Astrocyte (in vitro differentiated cells and primary cell): Measurements from ENCODE around the gene GAS6. TPM values are rescaled to one million over a fixed set of nuclear protein-coding genes. Genes with fewer than 3 reads are reported as not detected.

Experiments
- DNase-seq: peaks from one replicate; pipeline ENCODE4 v3.0.0-alpha.2; 2010; ENCODE audit warnings: low read depth
- FAIRE-seq: peaks from 2 replicates; lab custom pipeline; 2011; peaks lifted over from hg19 to GRCh38; lab: Jason Lieb, UNC
- H2AFZ ChIP-seq: 2 replicates; pipeline ENCODE4 v1.6.0; 2012; ENCODE audit warnings: low read depth, low read length, inconsistent platforms
- H3K27ac ChIP-seq: 2 replicates; pipeline ENCODE4 v1.5.1; 2011; ENCODE audit warnings: low read depth, low read length, inconsistent platforms
- H3K27me3 ChIP-seq: 2 replicates; pipeline ENCODE4 v1.6.0; 2011; ENCODE audit warnings: low read length, inconsistent platforms; ENCODE audit not compliant: insufficient read depth
- H3K36me3 ChIP-seq: 2 replicates; pipeline ENCODE4 v1.5.1; 2011; ENCODE audit warnings: low read length, inconsistent platforms; ENCODE audit not compliant: insufficient read depth
- H3K4me1 ChIP-seq: 2 replicates; pipeline ENCODE4 v1.5.1; 2011; ENCODE audit warnings: low read length, inconsistent platforms; ENCODE audit not compliant: insufficient read depth
- H3K4me2 ChIP-seq: 2 replicates; pipeline ENCODE4 v1.6.0; 2012; ENCODE audit warnings: low read length, inconsistent platforms
- H3K4me3 ChIP-seq: 2 replicates; pipeline ENCODE4 v1.5.1; 2011; ENCODE audit warnings: low read depth, mild to moderate bottlenecking, low read length, inconsistent platforms; ENCODE audit not compliant: insufficient read depth
- H3K79me2 ChIP-seq: 2 replicates; pipeline ENCODE4 v1.6.0; 2012; ENCODE audit warnings: mild to moderate bottlenecking, low read length, inconsistent platforms; ENCODE audit not compliant: insufficient read depth
- H3K9ac ChIP-seq: 2 replicates; pipeline ENCODE4 v1.6.0; 2012; ENCODE audit warnings: mild to moderate bottlenecking, low read length, inconsistent platforms
- H3K9me3 ChIP-seq: 2 replicates; pipeline ENCODE4 v1.5.1; 2012; ENCODE audit warnings: low read depth, mild to moderate bottlenecking, low read length, inconsistent platforms; ENCODE audit not compliant: insufficient read depth
- H4K20me1 ChIP-seq: 2 replicates; pipeline ENCODE4 v1.6.0; 2012; ENCODE audit warnings: low read length, inconsistent platforms; ENCODE audit not compliant: insufficient read depth
- H3K27ac Mint-ChIP-seq: one replicate; pipeline ENCODE4 v1.8.0; 2021; ENCODE audit warnings: mild to moderate bottlenecking, mixed read lengths; ENCODE audit not compliant: unreplicated experiment
- H3K27me3 Mint-ChIP-seq: one replicate; pipeline ENCODE4 v1.8.0; 2021; ENCODE audit warnings: low read depth, mixed read lengths; ENCODE audit not compliant: unreplicated experiment
- H3K36me3 Mint-ChIP-seq: one replicate; pipeline ENCODE4 v1.8.0; 2021; ENCODE audit warnings: low read depth, mixed read lengths; ENCODE audit not compliant: unreplicated experiment
- H3K4me1 Mint-ChIP-seq: one replicate; pipeline ENCODE4 v1.8.0; 2021; ENCODE audit warnings: low read depth, mixed read lengths; ENCODE audit not compliant: unreplicated experiment
- H3K4me3 Mint-ChIP-seq: one replicate; pipeline ENCODE4 v1.8.0; 2021; ENCODE audit warnings: mild to moderate bottlenecking, moderate library complexity, mixed read lengths; ENCODE audit not compliant: unreplicated experiment
- H3K9me3 Mint-ChIP-seq: one replicate; pipeline ENCODE4 v1.8.0; 2021; ENCODE audit warnings: mild to moderate bottlenecking, mixed read lengths; ENCODE audit not compliant: unreplicated experiment
- EZH2 ChIP-seq: IDR thresholded peaks from 2 replicates; pipeline ENCODE4 v1.6.1; 2012; ENCODE audit warnings: mild to moderate bottlenecking, low read length, inconsistent platforms; ENCODE audit not compliant: insufficient read depth
- total RNA-seq: library from RNA; stranded (reverse); gene quantifications from 2 replicates; pipeline ENCODE4 v1.2.1, GENCODE V29; 2021
- TF ChIP-seq, protein P1 (sequence below): IDR thresholded peaks from 2 replicates; pipeline ENCODE4 v1.5.1; 2011; ENCODE audit warnings: low read depth, mild to moderate bottlenecking, inconsistent platforms, low read length, moderate library complexity; ENCODE audit not compliant: insufficient read depth

The GAS6 gene
- total RNA-seq, 1 donor from 2014 or later, result 287 TPM

DNA sequence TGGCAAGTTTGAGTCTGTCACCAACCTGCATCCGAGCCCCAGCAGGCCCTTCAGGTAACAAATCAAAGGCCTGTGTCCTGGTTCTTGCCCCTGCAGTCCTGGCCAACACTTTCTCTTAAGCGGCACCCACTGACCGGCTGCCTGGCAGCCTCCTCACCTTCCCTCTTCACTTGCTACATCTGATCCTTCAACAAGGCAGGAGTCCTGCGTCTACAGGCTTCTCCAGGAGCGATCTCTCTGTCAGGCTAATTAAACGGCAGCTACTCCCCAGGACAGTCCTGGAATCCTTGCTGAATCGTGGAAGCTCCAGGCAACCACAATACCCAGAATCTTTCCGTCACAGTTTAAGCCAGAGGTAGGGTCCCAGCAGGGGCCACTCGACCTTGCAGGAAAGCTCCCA is 41.1 kb upstream of the GAS6 start:
- Histone ChIP-seq H4K20me1 (no peaks in the 10 kb centered on the region), H3K27me3 (no peaks in the 10 kb centered on the region), H3K4me1 (peaks cover 35% of the 10 kb centered on the region), H2AFZ (no peak overlapping the region), H3K4me3 (no peak overlapping the region), H3K79me2 (no peaks in the 10 kb centered on the region), H3K36me3 (no peaks in the 10 kb centered on the region), H3K27ac (no peak overlapping the region), H3K9me3 (no peaks in the 10 kb centered on the region), H3K4me2 (no peak overlapping the region), H3K9ac (no peak overlapping the region)
- Mint-ChIP-seq H3K27ac (no peak overlapping the region), H3K36me3 (peaks cover 2% of the 10 kb centered on the region), H3K27me3 (no peaks in the 10 kb centered on the region), H3K4me1 (peaks cover 55% of the 10 kb centered on the region), H3K9me3 (no peaks in the 10 kb centered on the region), H3K4me3 (no peak overlapping the region)
- FAIRE-seq, result no peak
- DNase-seq, result no peak
- TF ChIP-seq, protein P1, sequence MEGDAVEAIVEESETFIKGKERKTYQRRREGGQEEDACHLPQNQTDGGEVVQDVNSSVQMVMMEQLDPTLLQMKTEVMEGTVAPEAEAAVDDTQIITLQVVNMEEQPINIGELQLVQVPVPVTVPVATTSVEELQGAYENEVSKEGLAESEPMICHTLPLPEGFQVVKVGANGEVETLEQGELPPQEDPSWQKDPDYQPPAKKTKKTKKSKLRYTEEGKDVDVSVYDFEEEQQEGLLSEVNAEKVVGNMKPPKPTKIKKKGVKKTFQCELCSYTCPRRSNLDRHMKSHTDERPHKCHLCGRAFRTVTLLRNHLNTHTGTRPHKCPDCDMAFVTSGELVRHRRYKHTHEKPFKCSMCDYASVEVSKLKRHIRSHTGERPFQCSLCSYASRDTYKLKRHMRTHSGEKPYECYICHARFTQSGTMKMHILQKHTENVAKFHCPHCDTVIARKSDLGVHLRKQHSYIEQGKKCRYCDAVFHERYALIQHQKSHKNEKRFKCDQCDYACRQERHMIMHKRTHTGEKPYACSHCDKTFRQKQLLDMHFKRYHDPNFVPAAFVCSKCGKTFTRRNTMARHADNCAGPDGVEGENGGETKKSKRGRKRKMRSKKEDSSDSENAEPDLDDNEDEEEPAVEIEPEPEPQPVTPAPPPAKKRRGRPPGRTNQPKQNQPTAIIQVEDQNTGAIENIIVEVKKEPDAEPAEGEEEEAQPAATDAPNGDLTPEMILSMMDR, result no peak
- no peak for TF ChIP-seq EZH2

DNA sequence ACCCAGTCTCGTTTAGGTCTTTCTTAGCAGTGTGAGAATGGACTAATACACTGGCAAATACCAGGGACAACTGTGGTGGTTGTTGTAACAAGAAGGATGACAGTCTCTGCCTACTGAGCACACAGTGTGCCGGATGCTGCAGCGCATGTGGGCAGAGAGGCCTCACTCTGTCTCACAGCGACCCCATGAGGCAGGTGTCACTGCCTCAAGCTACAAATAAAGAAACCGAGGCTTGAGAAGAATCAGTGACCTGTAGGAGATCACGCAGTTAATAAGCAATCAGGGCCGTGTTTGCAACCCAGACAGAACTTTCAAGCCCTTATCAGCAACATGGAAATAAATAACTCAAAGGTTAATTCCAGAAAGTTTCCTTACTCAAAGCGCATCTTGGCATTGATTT is 40.5 kb upstream of the GAS6 start:
- Mint-ChIP-seq H3K4me3 (no peak overlapping the region), H3K36me3 (peaks cover 2% of the 10 kb centered on the region), H3K9me3 (no peaks in the 10 kb centered on the region), H3K27me3 (no peaks in the 10 kb centered on the region), H3K27ac (no peak overlapping the region), H3K4me1 (peaks cover 55% of the 10 kb centered on the region)
- H3K9me3 ChIP-seq, result no peaks in the 10 kb centered on the region
- H3K36me3 ChIP-seq, result no peaks in the 10 kb centered on the region
- no peaks in the 10 kb centered on the region for H3K79me2 ChIP-seq
- H3K4me2 ChIP-seq, result no peak overlapping the region
- FAIRE-seq, result no peak
- H4K20me1 ChIP-seq, result no peaks in the 10 kb centered on the region
- TF ChIP-seq, protein P1, result peak; percentile 19
- no peak for TF ChIP-seq EZH2
- no peak overlapping the region for H3K9ac ChIP-seq
- peaks cover 35% of the 10 kb centered on the region for H3K4me1 ChIP-seq
- DNase-seq, result no peak
- no peak overlapping the region for H2AFZ ChIP-seq
- no peaks in the 10 kb centered on the region for H3K27me3 ChIP-seq
- H3K4me3 ChIP-seq, result no peak overlapping the region
- H3K27ac ChIP-seq, result no peak overlapping the region

DNA sequence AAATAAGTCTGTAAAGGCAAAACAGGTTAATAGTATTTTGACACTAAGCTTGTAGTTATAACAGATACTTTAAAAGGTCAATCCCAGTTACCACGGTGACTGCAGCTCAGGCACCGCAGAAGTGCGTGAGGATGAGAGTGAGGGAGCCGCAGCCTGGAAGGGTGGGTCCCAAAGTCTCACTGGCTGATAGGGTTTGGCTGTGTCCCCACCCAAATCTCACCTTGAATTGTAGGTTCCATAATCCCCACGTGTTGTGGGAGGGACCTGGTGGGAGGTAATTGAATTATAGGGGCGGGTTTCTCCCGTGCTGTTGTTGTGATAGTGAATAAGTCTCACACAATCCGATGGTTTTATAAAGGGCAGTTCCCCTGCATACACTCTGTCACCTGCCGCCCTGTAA is 40.0 kb upstream of the GAS6 start:
- peaks cover 31% of the 10 kb centered on the region for H3K4me1 ChIP-seq
- peaks cover 51% of the 10 kb centered on the region for H3K4me1 Mint-ChIP-seq
- H3K9ac ChIP-seq, result no peak overlapping the region
- no peaks in the 10 kb centered on the region for H3K36me3 ChIP-seq
- peak overlapping the region; percentile 94 for H3K27ac Mint-ChIP-seq
- H2AFZ ChIP-seq, result no peak overlapping the region
- TF ChIP-seq EZH2, result no peak
- TF ChIP-seq, protein P1, result no peak
- H3K4me3 Mint-ChIP-seq, result no peak overlapping the region
- no peak for FAIRE-seq
- no peaks in the 10 kb centered on the region for H3K79me2 ChIP-seq
- no peak for DNase-seq
- H3K36me3 Mint-ChIP-seq, result peaks cover 2% of the 10 kb centered on the region
- no peaks in the 10 kb centered on the region for H3K9me3 Mint-ChIP-seq
- H3K4me2 ChIP-seq, result no peak overlapping the region
- no peaks in the 10 kb centered on the region for H3K9me3 ChIP-seq
- no peaks in the 10 kb centered on the region for H3K27me3 ChIP-seq
- H4K20me1 ChIP-seq, result no peaks in the 10 kb centered on the region
- H3K4me3 ChIP-seq, result no peak overlapping the region
- peak overlapping the region; percentile 24 for H3K27ac ChIP-seq
- no peaks in the 10 kb centered on the region for H3K27me3 Mint-ChIP-seq
